GM12878 (cell line): ENCODE measurements around the gene KIAA1217. TPM values are rescaled to one million over a fixed set of nuclear protein-coding genes. Genes with fewer than 3 reads are reported as not detected.

Experiments used
- ATAC-seq: fragments of 200-7000 bp; cut with Tn5 transposase; 3 replicates; pipeline ENCODE4 v1.9.1; 2020; ENCODE audit warnings: mild to moderate bottlenecking, moderate library complexity
- BruUV-seq: library from RNA; stranded (reverse); fragments of 400-500 nt; replicated peaks from 2 replicates; lab custom pipeline; 2021; lab: Mats Ljungman, UMichigan
- CTCF ChIA-PET: fragments of 300-600 bp; sonication (Branson Sonifier 250); formaldehyde crosslinking; extraction: SDS; loops from one replicate; lab custom pipeline; 2021; ENCODE audit warnings: inconsistent platforms; lab: Yijun Ruan, JAX
- POLR2A ChIA-PET: fragments of 350-600 bp; formaldehyde crosslinking; extraction: SDS; loops from one replicate; lab custom pipeline; 2021; ENCODE audit warnings: inconsistent platforms; lab: Charles Lee
- RAD21 ChIA-PET: fragments of 300-600 bp; sonication (Branson Sonifier 250); formaldehyde crosslinking; loops from one replicate; lab custom pipeline; 2023; ENCODE audit warnings: antibody characterized with exemption; ENCODE audit not compliant: unreplicated experiment; lab: Charles Lee
- SMC1A ChIA-PET: fragments of 300-600 bp; sonication (Branson Sonifier 250); formaldehyde crosslinking; loops from one replicate; lab custom pipeline; 2023; ENCODE audit not compliant: unreplicated experiment, uncharacterized antibody; lab: Charles Lee
- DNase-seq: peaks from one replicate; pipeline ENCODE4 v3.0.0-alpha.2; 2011; ENCODE audit warnings: low read depth, low spot score
- FAIRE-seq: peaks from 3 replicates; lab custom pipeline; 2011; peaks lifted over from hg19 to GRCh38; lab: Jason Lieb, UNC
- H2AFZ ChIP-seq: 2 replicates; pipeline ENCODE4 v1.6.0; 2011; ENCODE audit warnings: low read depth, low read length, control low read depth; ENCODE audit not compliant: control insufficient read depth
- H3K27ac ChIP-seq: 2 replicates; pipeline ENCODE4 v1.5.1; 2011; ENCODE audit warnings: control low read depth; ENCODE audit not compliant: control insufficient read depth, insufficient read depth
- H3K27me3 ChIP-seq, 2 experiments: replicated peaks in 1 of 2; 2 replicates each; pipeline versions ENCODE4 v1.6.0 to v1.6.1; 2011; ENCODE audit warnings: low read length in 1 of 2; ENCODE audit not compliant: control insufficient read depth in 2 of 2, insufficient read depth in 2 of 2
- H3K36me3 ChIP-seq, 2 experiments: 2 replicates each; pipeline ENCODE4 v1.5.1; 2011; ENCODE audit warnings: low read length in 1 of 2; ENCODE audit not compliant: control insufficient read depth in 2 of 2, insufficient read depth in 2 of 2
- H3K4me1 ChIP-seq: 2 replicates; pipeline ENCODE4 v1.6.1; 2011; ENCODE audit warnings: mild to moderate bottlenecking, low read length, moderate library complexity, mixed read lengths; ENCODE audit not compliant: control insufficient read depth, insufficient read depth
- H3K4me2 ChIP-seq: 2 replicates; pipeline ENCODE4 v1.6.0; 2011; ENCODE audit warnings: control low read depth; ENCODE audit not compliant: control insufficient read depth, insufficient read depth
- H3K4me3 ChIP-seq: fragments of 200-600 bp; sonication (generic); 2 replicates; pipeline ENCODE4 v1.5.1; 2016
- H3K79me2 ChIP-seq: 2 replicates; pipeline ENCODE4 v1.6.0; 2011; ENCODE audit warnings: low read length; ENCODE audit not compliant: control insufficient read depth, insufficient read depth
- H3K9ac ChIP-seq: 2 replicates; pipeline ENCODE4 v1.8.0; 2011; ENCODE audit warnings: low read length, control low read depth, mixed read lengths; ENCODE audit not compliant: control insufficient read depth, insufficient read depth
- H3K9me3 ChIP-seq: replicated peaks from 3 replicates; pipeline ENCODE4 v1.5.1; 2011; ENCODE audit warnings: mild to moderate bottlenecking, low read length; ENCODE audit not compliant: control insufficient read depth, insufficient read depth
- H4K20me1 ChIP-seq: 2 replicates; pipeline ENCODE4 v1.6.0; 2011; ENCODE audit not compliant: control insufficient read depth, insufficient read depth
- BCL11A ChIP-seq: IDR thresholded peaks from 2 replicates; pipeline ENCODE4 v1.6.1; 2011; ENCODE audit warnings: low read depth, low read length
- CREM ChIP-seq: IDR thresholded peaks from 2 replicates; pipeline ENCODE4 v1.6.1; 2014; ENCODE audit warnings: antibody characterized with exemption, low read depth
- EGR1 ChIP-seq, 2 experiments: IDR thresholded peaks; 1 replicate in 1 of 2; 2 replicates in 1 of 2; pipeline ENCODE4 v1.6.1; 2011 to 2012; ENCODE audit warnings: low read depth in 2 of 2, low read length in 2 of 2, borderline replicate concordance in 1 of 2, mild to moderate bottlenecking in 1 of 2, moderate library complexity in 1 of 2
- FOS ChIP-seq: IDR thresholded peaks from 3 replicates; pipeline ENCODE4 v1.6.1; 2011; ENCODE audit warnings: borderline replicate concordance; ENCODE audit not compliant: insufficient read length; ENCODE audit errors: extremely low read depth
- IKZF1 ChIP-seq: fragments of 450-650 bp; conservative IDR thresholded peaks from 2 replicates; pipeline ENCODE4 v1.6.1; 2017; ENCODE audit warnings: antibody characterized with exemption, mild to moderate bottlenecking
- JUND ChIP-seq: IDR thresholded peaks from 2 replicates; pipeline ENCODE4 v1.6.1; 2012; ENCODE audit warnings: low read depth, mild to moderate bottlenecking, low read length, improper control_type of control experiment, moderate library complexity
- NFXL1 ChIP-seq: fragments of 450-650 bp; IDR thresholded peaks from 2 replicates; pipeline ENCODE4 v1.6.1; 2017; ENCODE audit warnings: antibody characterized with exemption, mild to moderate bottlenecking, borderline replicate concordance
- NR2C2 ChIP-seq: IDR thresholded peaks from 2 replicates; pipeline ENCODE4 v1.6.1; 2011; ENCODE audit warnings: borderline replicate concordance, low read depth; ENCODE audit not compliant: control insufficient read depth, insufficient read length
- PML ChIP-seq: IDR thresholded peaks from 2 replicates; pipeline ENCODE4 v1.6.1; 2012; ENCODE audit warnings: low read length, inconsistent platforms
- RB1 ChIP-seq: fragments of 450-650 bp; formaldehyde crosslinking; IDR thresholded peaks from 2 replicates; pipeline ENCODE4 v1.6.1; 2017; ENCODE audit warnings: mild to moderate bottlenecking, borderline replicate concordance
- SREBF1 ChIP-seq: IDR thresholded peaks from 2 replicates; pipeline ENCODE4 v1.6.1; 2012; ENCODE audit warnings: mild to moderate bottlenecking, low read length
- SREBF2 ChIP-seq: IDR thresholded peaks from 2 replicates; pipeline ENCODE4 v1.6.1; 2012; ENCODE audit warnings: mild to moderate bottlenecking, low read length
- ZSCAN29 ChIP-seq: fragments of 450-650 bp; IDR thresholded peaks from 2 replicates; pipeline ENCODE4 v1.6.1; 2017; ENCODE audit warnings: mild to moderate bottlenecking, moderate library complexity
- WGBS: methylation state at CpG from one replicate; pipeline ENCODE4 v1.1.6; 2016; ENCODE audit warnings: low lambda C conversion rate; ENCODE audit not compliant: insufficient replicate concordance, insufficient coverage; ENCODE audit errors: missing lambda C conversion rate; 5-methylcytosine and 5-hydroxymethylcytosine counted together
- in situ Hi-C: fragments of 300-500 bp; cut with MboI; formaldehyde crosslinking; loops from 9 replicates; pipeline ENCODE4 v1.14.3; 2018; ENCODE audit warnings: mixed read lengths
- intact Hi-C: fragments of 100-400 bp; cut with micrococcal nuclease; formaldehyde crosslinking; loops from one replicate; pipeline ENCODE4 v1.14.2; 2022; ENCODE audit not compliant: unreplicated experiment
- polyA plus RNA-seq, 11 experiments: library from polyadenylated mRNA; depleted of rRNA in 4 of 11; unstranded in 6 of 11; stranded (reverse) in 5 of 11; fragments of >200 nt; fragmentation: Nextera tagmentation in 4 of 11; fragmentation: Illumina TruSeq in 1 of 11; extraction: Ambion mirVana in 4 of 11; extraction: Trizol in 1 of 11; gene quantifications; 1 replicate in 1 of 11; 2 replicates in 10 of 11; pipeline versions ENCODE4 v1.2.1 to v1.2.3, GENCODE V29; 2011 to 2016; ENCODE audit warnings: inconsistent platforms in 2 of 11, missing spikeins in 2 of 11, low read depth in 1 of 11
- total RNA-seq, 4 experiments: library from RNA; depleted of rRNA in 3 of 4; stranded (reverse); fragments of >200 nt in 3 of 4; fragmentation: Illumina TruSeq in 1 of 4; extraction: Trizol in 1 of 4; gene quantifications; 2 replicates each; pipeline versions ENCODE4 v1.2.1 to v1.2.3, GENCODE V29; 2013 to 2021
- TF ChIP-seq, protein P1 (sequence below): fragments of 450-650 bp; formaldehyde crosslinking; IDR thresholded peaks from 2 replicates; pipeline ENCODE4 v1.5.0; 2022; ENCODE audit warnings: mild to moderate bottlenecking, missing genetic modification characterization
- TF ChIP-seq, protein P2 (sequence below): IDR thresholded peaks from 2 replicates; pipeline ENCODE4 v1.6.1; 2012; ENCODE audit warnings: low read length, inconsistent platforms

The KIAA1217 gene
- total and polyA plus RNA-seq, 10 of the 15 experiments (the other 5 are each of a cell fraction or from before 2014, with no cell fraction given) = 0.57 to 3.8 (median 2.1) TPM

DNA sequence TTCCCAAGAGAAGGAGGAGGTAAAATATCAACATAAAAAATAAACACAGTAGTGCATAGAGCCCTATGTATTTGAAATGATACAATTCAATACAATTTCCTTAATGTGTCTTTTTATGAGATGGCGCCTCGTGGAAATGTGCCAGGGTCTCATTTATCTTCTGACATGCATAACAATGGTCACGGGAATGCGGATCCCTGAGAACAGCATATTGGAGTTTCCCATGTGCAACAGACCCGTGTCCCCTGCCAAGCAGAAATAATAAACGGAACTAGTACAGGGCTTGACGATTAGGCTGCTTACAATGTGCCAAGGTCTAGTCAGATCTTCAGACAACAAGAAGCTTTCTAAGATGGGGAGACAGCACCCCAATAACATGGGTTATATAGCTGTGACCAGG, 296.8 kb downstream of the KIAA1217 start:
- intact Hi-C loops = no loop called here
- in situ Hi-C loops = no loop called here
- CTCF ChIA-PET = interaction anchor here (0.9 to 7.2 kb wide), 8 partner anchors 12 to 512 kb away, joined by 3 to 87 read pairs (median 9); no protein-coding TSS in a partner anchor

More for the DNA sequence above, 296.8 kb downstream of the KIAA1217 start:
- WGBS = 49% methylated on average over 7 of the region's 7 CpGs
- no peak overlapping the region for H2AFZ ChIP-seq
- H4K20me1 ChIP-seq = no peaks in the 10 kb centered on the region
- no peak overlapping the region for H3K9ac ChIP-seq
- ATAC-seq (no peak), FAIRE-seq (no peak), DNase-seq (no peak)
- H3K4me1 ChIP-seq = no peaks in the 10 kb centered on the region
- H3K79me2 ChIP-seq = no peaks in the 10 kb centered on the region
- no TSS peak for BruUV-seq
- H3K9me3 ChIP-seq = no peaks in the 10 kb centered on the region
- ChIA-PET SMC1A (interaction anchor here (1.4 to 5.9 kb wide), 4 partner anchors 11 to 512 kb away, joined by 3 to 53 read pairs (median 19); no protein-coding TSS in a partner anchor), RAD21 (interaction anchor here (2.3 kb wide), 1 partner anchor 512 kb away, joined by 14 read pairs; no protein-coding TSS in a partner anchor), POLR2A (no interaction called here)
- H3K4me3 ChIP-seq = no peak overlapping the region
- no peak overlapping the region for H3K27ac ChIP-seq
- no peaks in the 10 kb centered on the region; a peak in 2 of 4 replicates for H3K27me3 ChIP-seq
- H3K4me2 ChIP-seq = no peak overlapping the region
- no peaks in the 10 kb centered on the region for H3K36me3 ChIP-seq
- no peak for TF ChIP-seq NFXL1
- no peak for TF ChIP-seq EGR1 (IDR thresholded peaks at IDR 0.05; ENCODE audit: borderline replicate concordance in 1 of 2, low read depth in 2 of 2, low read length in 2 of 2)
- no peak for TF ChIP-seq SREBF2
- no peak for TF ChIP-seq ZSCAN29
- no peak for TF ChIP-seq FOS
- TF ChIP-seq JUND = no peak
- no peak for TF ChIP-seq RB1
- TF ChIP-seq BCL11A = no peak
- TF ChIP-seq, protein P1, sequence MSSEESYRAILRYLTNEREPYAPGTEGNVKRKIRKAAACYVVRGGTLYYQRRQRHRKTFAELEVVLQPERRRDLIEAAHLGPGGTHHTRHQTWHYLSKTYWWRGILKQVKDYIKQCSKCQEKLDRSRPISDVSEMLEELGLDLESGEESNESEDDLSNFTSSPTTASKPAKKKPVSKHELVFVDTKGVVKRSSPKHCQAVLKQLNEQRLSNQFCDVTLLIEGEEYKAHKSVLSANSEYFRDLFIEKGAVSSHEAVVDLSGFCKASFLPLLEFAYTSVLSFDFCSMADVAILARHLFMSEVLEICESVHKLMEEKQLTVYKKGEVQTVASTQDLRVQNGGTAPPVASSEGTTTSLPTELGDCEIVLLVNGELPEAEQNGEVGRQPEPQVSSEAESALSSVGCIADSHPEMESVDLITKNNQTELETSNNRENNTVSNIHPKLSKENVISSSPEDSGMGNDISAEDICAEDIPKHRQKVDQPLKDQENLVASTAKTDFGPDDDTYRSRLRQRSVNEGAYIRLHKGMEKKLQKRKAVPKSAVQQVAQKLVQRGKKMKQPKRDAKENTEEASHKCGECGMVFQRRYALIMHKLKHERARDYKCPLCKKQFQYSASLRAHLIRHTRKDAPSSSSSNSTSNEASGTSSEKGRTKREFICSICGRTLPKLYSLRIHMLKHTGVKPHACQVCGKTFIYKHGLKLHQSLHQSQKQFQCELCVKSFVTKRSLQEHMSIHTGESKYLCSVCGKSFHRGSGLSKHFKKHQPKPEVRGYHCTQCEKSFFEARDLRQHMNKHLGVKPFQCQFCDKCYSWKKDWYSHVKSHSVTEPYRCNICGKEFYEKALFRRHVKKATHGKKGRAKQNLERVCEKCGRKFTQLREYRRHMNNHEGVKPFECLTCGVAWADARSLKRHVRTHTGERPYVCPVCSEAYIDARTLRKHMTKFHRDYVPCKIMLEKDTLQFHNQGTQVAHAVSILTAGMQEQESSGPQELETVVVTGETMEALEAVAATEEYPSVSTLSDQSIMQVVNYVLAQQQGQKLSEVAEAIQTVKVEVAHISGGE (CRISPR knock-in tag) = no peak
- no peak for TF ChIP-seq SREBF1
- TF ChIP-seq, protein P2, sequence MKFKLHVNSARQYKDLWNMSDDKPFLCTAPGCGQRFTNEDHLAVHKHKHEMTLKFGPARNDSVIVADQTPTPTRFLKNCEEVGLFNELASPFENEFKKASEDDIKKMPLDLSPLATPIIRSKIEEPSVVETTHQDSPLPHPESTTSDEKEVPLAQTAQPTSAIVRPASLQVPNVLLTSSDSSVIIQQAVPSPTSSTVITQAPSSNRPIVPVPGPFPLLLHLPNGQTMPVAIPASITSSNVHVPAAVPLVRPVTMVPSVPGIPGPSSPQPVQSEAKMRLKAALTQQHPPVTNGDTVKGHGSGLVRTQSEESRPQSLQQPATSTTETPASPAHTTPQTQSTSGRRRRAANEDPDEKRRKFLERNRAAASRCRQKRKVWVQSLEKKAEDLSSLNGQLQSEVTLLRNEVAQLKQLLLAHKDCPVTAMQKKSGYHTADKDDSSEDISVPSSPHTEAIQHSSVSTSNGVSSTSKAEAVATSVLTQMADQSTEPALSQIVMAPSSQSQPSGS = no peak
- no peak for TF ChIP-seq IKZF1
- TF ChIP-seq NR2C2 = no peak
- no peak for TF ChIP-seq PML
- no peak for TF ChIP-seq CREM
